Measurements from ENCODE around the gene OPA3. TPM values are rescaled to one million over a fixed set of nuclear protein-coding genes. Genes with fewer than 3 reads are reported as not detected.

The OPA3 gene
- total and polyA plus RNA-seq, 2 experiments from 2014 or later: 11.5 to 14.5 TPM

- ATAC-seq (no peak), DNase-seq (ENCODE audit: low spot score) (peak; percentile 38)
- Mint-ChIP-seq H3K9me3 (peaks cover 16% of the 10 kb centered on the region), H3K27ac (no peak overlapping the region), H3K27me3 (ENCODE audit: insufficient read depth, low read depth, poor library complexity) (peaks cover 31% of the 10 kb centered on the region), H3K4me3 (peak overlapping the region; percentile 78), H3K36me3 (ENCODE audit: low read depth) (peaks cover 43% of the 10 kb centered on the region), H3K4me1 (peaks cover 15% of the 10 kb centered on the region)
- no peaks in the 10 kb centered on the region for H3K79me2 ChIP-seq (replicated peaks; ENCODE audit: insufficient read depth)
- H2AFZ ChIP-seq: peak overlapping the region; percentile 99
- H3K27me3 ChIP-seq (ENCODE audit: insufficient read depth): peaks cover 26% of the 10 kb centered on the region
- TF ChIP-seq, protein P1, sequence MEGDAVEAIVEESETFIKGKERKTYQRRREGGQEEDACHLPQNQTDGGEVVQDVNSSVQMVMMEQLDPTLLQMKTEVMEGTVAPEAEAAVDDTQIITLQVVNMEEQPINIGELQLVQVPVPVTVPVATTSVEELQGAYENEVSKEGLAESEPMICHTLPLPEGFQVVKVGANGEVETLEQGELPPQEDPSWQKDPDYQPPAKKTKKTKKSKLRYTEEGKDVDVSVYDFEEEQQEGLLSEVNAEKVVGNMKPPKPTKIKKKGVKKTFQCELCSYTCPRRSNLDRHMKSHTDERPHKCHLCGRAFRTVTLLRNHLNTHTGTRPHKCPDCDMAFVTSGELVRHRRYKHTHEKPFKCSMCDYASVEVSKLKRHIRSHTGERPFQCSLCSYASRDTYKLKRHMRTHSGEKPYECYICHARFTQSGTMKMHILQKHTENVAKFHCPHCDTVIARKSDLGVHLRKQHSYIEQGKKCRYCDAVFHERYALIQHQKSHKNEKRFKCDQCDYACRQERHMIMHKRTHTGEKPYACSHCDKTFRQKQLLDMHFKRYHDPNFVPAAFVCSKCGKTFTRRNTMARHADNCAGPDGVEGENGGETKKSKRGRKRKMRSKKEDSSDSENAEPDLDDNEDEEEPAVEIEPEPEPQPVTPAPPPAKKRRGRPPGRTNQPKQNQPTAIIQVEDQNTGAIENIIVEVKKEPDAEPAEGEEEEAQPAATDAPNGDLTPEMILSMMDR (conservative IDR thresholded peaks at IDR 0.05; ENCODE audit: low read depth in 2 of 2): no peak
- TF ChIP-seq JUNB (IDR thresholded peaks at IDR 0.05; ENCODE audit: unreplicated experiment) (no peak), CREB1 (CRISPR knock-in tag; IDR thresholded peaks at IDR 0.05; ENCODE audit: low read depth) (no peak), POLR2AphosphoS5 (IDR thresholded peaks at IDR 0.05; ENCODE audit: low read depth) (no peak)
- H3K9me2 ChIP-seq (ENCODE audit: insufficient read depth): no peaks in the 10 kb centered on the region
- peaks cover 7% of the 10 kb centered on the region for H3K4me1 ChIP-seq (ENCODE audit: insufficient read depth)
- H3F3A ChIP-seq (replicated peaks; ENCODE audit: low read depth): peaks cover 32% of the 10 kb centered on the region
- H3K36me3 ChIP-seq (ENCODE audit: insufficient read depth): peaks cover 19% of the 10 kb centered on the region
- H3K4me3 ChIP-seq: peak overlapping the region; percentile 65
- H4K20me1 ChIP-seq (replicated peaks; ENCODE audit: insufficient read depth): peaks cover 18% of the 10 kb centered on the region
- peak overlapping the region; percentile 83 for H3K4me2 ChIP-seq
- H3K27ac ChIP-seq (ENCODE audit: low read depth): no peak overlapping the region
Measured at GRCh38 chr19:45529420-45529785, 55.2 kb downstream of the OPA3 start.

- Mint-ChIP-seq H3K36me3 (ENCODE audit: low read depth) (peaks cover 48% of the 10 kb centered on the region), H3K27ac (peak overlapping the region; percentile 42), H3K9me3 (peaks cover 16% of the 10 kb centered on the region), H3K27me3 (ENCODE audit: insufficient read depth, low read depth, poor library complexity) (peaks cover 33% of the 10 kb centered on the region), H3K4me3 (peak overlapping the region; percentile 78), H3K4me1 (peaks cover 16% of the 10 kb centered on the region)
- Histone ChIP-seq H3K27ac (ENCODE audit: low read depth) (no peak overlapping the region), H3K4me1 (ENCODE audit: insufficient read depth) (peaks cover 7% of the 10 kb centered on the region), H3K4me3 (peak overlapping the region; percentile 65), H3K4me2 (peak overlapping the region; percentile 83), H3K79me2 (replicated peaks; ENCODE audit: insufficient read depth) (no peaks in the 10 kb centered on the region), H3K27me3 (ENCODE audit: insufficient read depth) (peaks cover 26% of the 10 kb centered on the region), H3K9me2 (ENCODE audit: insufficient read depth) (no peaks in the 10 kb centered on the region), H3K36me3 (ENCODE audit: insufficient read depth) (peaks cover 20% of the 10 kb centered on the region), H2AFZ (peak overlapping the region; percentile 99), H3F3A (replicated peaks; ENCODE audit: low read depth) (peaks cover 32% of the 10 kb centered on the region), H4K20me1 (replicated peaks; ENCODE audit: insufficient read depth) (peaks cover 20% of the 10 kb centered on the region)
- ATAC-seq (peak; percentile 83), DNase-seq (ENCODE audit: low spot score) (peak; percentile 97)
- TF ChIP-seq, protein P1 (conservative IDR thresholded peaks at IDR 0.05; ENCODE audit: low read depth in 2 of 2): peak in 1 of 2 experiments; percentile 55; a peak in 2 of 4 replicates
- TF ChIP-seq NANOG (IDR thresholded peaks at IDR 0.05; ENCODE audit: borderline replicate concordance): no peak
- 0 out of 2 replicates have a peak, but pooled peaks have one; percentile 1 for TF ChIP-seq CREB1 (CRISPR knock-in tag; IDR thresholded peaks at IDR 0.05; ENCODE audit: low read depth)
- TF ChIP-seq ZNF114 (CRISPR knock-in tag; IDR thresholded peaks at IDR 0.05): no peak
- TF ChIP-seq EZH2 (IDR thresholded peaks at IDR 0.05; ENCODE audit: low read depth, unreplicated experiment): no peak
Measured at GRCh38 chr19:45528744-45529419, 55.7 kb downstream of the OPA3 start.

All from GM23338 (cell line).